ENCODE data around the gene SASH1. TPM values are rescaled to one million over a fixed set of nuclear protein-coding genes. Genes with fewer than 3 reads are reported as not detected.

The SASH1 gene
- total RNA-seq, 3 donors from 2014 or later, result 107 to 304 (median 145) TPM

DNA sequence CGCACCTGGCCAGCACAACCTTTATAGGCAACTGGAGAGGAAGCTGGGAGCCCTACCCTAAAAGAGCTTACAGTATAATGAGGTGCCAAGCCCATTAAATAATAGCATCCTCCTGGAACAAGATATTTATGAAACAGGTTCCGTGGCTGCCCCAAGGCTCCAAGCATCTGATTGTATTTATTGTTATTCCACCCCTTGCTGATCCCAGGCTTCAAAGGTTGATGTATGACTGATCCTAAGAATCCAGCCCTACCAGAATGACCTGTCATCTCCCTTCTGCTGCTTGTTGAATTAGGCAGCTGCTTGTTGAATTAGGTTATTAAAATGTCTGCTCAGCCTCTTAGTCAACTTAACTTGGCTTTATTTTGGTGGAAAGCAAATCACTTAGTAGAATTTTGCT, 35.2 kb upstream of the SASH1 start:
- no peak overlapping the region for H3K4me3 ChIP-seq

GRCh38 chr6:148309301-148309700, 33.3 kb upstream of the SASH1 start:
- H3K4me3 ChIP-seq, result no peak overlapping the region
- intact Hi-C loops (cut with DNase I; ENCODE audit: low total_unique reads), result no loop called here
- no peaks in the 10 kb centered on the region for H3K9me3 ChIP-seq
- TF ChIP-seq POLR2AphosphoS5 (IDR thresholded peaks at IDR 0.05), result no peak
- TF ChIP-seq POLR2A (IDR thresholded peaks at IDR 0.05), result no peak
- no peak for TF ChIP-seq CTCF (IDR thresholded peaks at IDR 0.05)
- H3K4me1 ChIP-seq, result no peaks in the 10 kb centered on the region
- no peak overlapping the region for H3K27ac ChIP-seq
- H3K27me3 ChIP-seq, result no peaks in the 10 kb centered on the region
- no peaks in the 10 kb centered on the region for H3K36me3 ChIP-seq
- no peak for DNase-seq (ENCODE audit: low spot score in 2 of 2)

More for the DNA sequence above, 35.2 kb upstream of the SASH1 start:
- H3K27ac ChIP-seq, result no peak overlapping the region
- no peaks in the 10 kb centered on the region for H3K36me3 ChIP-seq
- no peak for DNase-seq (ENCODE audit: low spot score in 2 of 2)
- TF ChIP-seq POLR2A (IDR thresholded peaks at IDR 0.05) (no peak), POLR2AphosphoS5 (IDR thresholded peaks at IDR 0.05) (no peak), CTCF (IDR thresholded peaks at IDR 0.05) (no peak)
- no peaks in the 10 kb centered on the region for H3K4me1 ChIP-seq
- H3K27me3 ChIP-seq, result no peaks in the 10 kb centered on the region
- intact Hi-C loops (cut with DNase I; ENCODE audit: low total_unique reads), result no loop called here
- no peaks in the 10 kb centered on the region for H3K9me3 ChIP-seq

GRCh38 chr6:148311966-148312669, 30.5 kb upstream of the SASH1 start:
- intact Hi-C loops (cut with DNase I; ENCODE audit: low total_unique reads), result loop anchor here (5.0 kb wide), 1 partner anchor 1290 kb away; no protein-coding TSS in a partner anchor
- no peaks in the 10 kb centered on the region for H3K9me3 ChIP-seq
- H3K36me3 ChIP-seq, result no peaks in the 10 kb centered on the region
- no peak for DNase-seq (ENCODE audit: low spot score in 2 of 2)
- TF ChIP-seq POLR2A (IDR thresholded peaks at IDR 0.05) (no peak), CTCF (IDR thresholded peaks at IDR 0.05) (no peak), POLR2AphosphoS5 (IDR thresholded peaks at IDR 0.05) (no peak)
- H3K27ac ChIP-seq, result no peak overlapping the region
- no peaks in the 10 kb centered on the region for H3K27me3 ChIP-seq
- no peak overlapping the region for H3K4me3 ChIP-seq
- no peaks in the 10 kb centered on the region for H3K4me1 ChIP-seq

DNA sequence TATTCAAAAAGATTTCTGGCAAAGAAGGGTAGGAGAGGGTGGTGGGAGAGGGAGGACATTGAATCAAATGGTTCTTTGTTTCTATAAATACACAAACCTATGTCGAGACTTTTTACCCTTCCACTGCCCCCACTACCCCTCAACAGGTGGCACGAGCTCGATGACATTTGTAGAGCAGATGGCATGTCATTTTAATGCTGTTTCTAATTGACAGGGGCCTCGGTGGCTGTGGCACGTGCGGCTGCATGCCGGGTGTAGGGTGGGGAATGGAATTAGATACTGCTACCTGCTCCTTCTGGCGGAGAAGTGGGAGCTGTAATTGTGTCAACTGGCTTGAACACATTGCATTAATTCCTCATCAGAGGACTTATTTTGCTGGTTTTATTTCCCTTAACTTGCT, 29.1 kb upstream of the SASH1 start:
- Histone ChIP-seq H3K4me1 (no peaks in the 10 kb centered on the region), H3K36me3 (no peaks in the 10 kb centered on the region), H3K27ac (peak overlapping the region; percentile 27 to 34), H3K4me3 (no peak overlapping the region), H3K27me3 (no peaks in the 10 kb centered on the region), H3K9me3 (no peaks in the 10 kb centered on the region)
- intact Hi-C loops (cut with DNase I; ENCODE audit: low total_unique reads), result loop anchor here (5.0 kb wide), 1 partner anchor 1291 kb away; no protein-coding TSS in a partner anchor
- DNase-seq (ENCODE audit: low spot score in 2 of 2), result no peak
- TF ChIP-seq POLR2A (IDR thresholded peaks at IDR 0.05), result no peak
- no peak for TF ChIP-seq CTCF (IDR thresholded peaks at IDR 0.05)
- TF ChIP-seq POLR2AphosphoS5 (IDR thresholded peaks at IDR 0.05), result no peak

- H3K4me1 ChIP-seq, result no peaks in the 10 kb centered on the region
- intact Hi-C loops (cut with DNase I; ENCODE audit: low total_unique reads), result no loop called here
- DNase-seq (ENCODE audit: low spot score in 2 of 2), result no peak
Measured at GRCh38 chr6:148316308-148316707, 26.3 kb upstream of the SASH1 start.

More at GRCh38 chr6:148316308-148316707, 26.3 kb upstream of the SASH1 start:
- H3K27me3 ChIP-seq, result no peaks in the 10 kb centered on the region
- peak overlapping the region; percentile 44 to 53 for H3K27ac ChIP-seq
- TF ChIP-seq POLR2AphosphoS5 (IDR thresholded peaks at IDR 0.05), result no peak
- no peak for TF ChIP-seq CTCF (IDR thresholded peaks at IDR 0.05)
- TF ChIP-seq POLR2A (IDR thresholded peaks at IDR 0.05), result no peak
- H3K36me3 ChIP-seq, result no peaks in the 10 kb centered on the region
- H3K9me3 ChIP-seq, result no peaks in the 10 kb centered on the region
- H3K4me3 ChIP-seq, result no peak overlapping the region
